Left renal pelvis (tissue), 4 donors: ENCODE data around the gene POU6F2. TPM values are rescaled to one million over a fixed set of nuclear protein-coding genes. Genes with fewer than 3 reads are reported as not detected.
"Not testable (repeated sequence)": the region's sequence is repeated elsewhere in the genome, so short reads cannot be mapped to it uniquely, and the experiment has no call there.

Experiments
- DNase-seq, 4 donors: peaks; one replicate each; pipeline ENCODE4 v3.0.0-alpha.2; 2013; ENCODE audit warnings: low read depth in 4 of 4, low spot score in 3 of 4
- polyA plus RNA-seq, 4 donors: library from polyadenylated mRNA; unstranded; fragments of 120-200 nt; gene quantifications; one replicate each; pipeline ENCODE4 v1.2.1, GENCODE V29; 2013; ENCODE audit not compliant: insufficient read length in 4 of 4

The POU6F2 gene
- polyA plus RNA-seq, 4 donors, result 0.03 to 0.33 (median 0.15) TPM

- no peak for DNase-seq
Measured at GRCh38 chr7:39295796-39296195, 318.1 kb downstream of the POU6F2 start.

DNA sequence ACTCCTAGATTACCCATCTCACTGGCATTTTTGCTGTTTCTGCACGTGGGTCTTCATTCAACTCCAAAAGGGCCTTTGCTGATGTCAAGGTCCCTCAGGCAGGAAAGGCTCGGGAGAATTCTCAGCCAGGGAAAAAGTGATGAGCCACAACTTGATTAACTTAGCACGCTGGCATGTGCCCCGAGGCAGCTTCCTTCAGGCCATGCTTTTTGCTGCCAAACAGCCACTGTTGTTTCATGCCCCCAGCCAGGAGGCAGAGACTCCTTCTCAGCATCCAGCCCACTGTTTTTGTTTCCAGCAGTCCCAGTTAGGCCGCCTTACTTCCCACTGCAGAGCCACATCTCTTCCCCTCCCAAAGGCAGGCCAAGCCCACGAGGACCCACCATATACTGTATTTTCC lies 322.0 kb downstream of the POU6F2 start:
- no peak for DNase-seq

DNA sequence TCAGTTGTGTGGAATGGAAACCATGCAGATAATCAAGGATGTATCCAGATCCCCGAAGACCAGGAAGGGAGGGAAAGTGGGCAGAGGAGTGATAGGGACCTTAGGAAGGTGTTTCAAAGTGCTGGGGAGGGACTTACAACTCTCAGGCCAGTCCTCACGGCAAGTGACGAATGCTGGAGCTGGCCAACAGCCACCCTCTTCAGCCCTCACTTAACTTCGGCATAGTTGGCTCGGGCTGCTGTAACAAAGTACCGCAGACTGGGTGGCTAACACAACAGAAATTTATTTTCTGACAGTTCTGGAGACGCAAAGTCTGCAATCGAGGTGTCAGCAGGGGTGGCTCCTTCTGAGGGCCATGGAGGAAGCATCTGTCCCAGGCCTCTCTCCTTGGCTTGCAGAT lies 322.6 kb downstream of the POU6F2 start:
- no peak for DNase-seq

GRCh38 chr7:39301543-39301942 lies 323.8 kb downstream of the POU6F2 start:
- DNase-seq, result no peak

DNA sequence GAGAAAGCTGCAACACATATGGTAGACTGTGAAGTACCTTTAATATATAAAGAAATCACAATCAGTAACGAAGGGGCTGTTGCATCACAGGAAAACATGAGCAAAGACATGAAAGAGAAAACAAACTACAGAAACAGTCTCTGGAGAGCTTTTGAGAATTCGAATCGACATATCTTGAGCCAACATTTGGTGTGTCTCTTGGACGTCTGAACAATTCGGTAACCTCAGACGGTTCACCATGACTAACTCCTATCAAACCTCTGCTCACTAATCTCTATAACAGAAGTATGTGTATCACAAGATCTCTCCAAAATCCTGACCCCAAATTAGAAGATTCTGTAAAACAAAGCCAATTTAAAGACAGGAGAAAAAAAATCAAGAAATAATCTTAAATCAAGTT lies 326.5 kb downstream of the POU6F2 start:
- no peak for DNase-seq

DNA sequence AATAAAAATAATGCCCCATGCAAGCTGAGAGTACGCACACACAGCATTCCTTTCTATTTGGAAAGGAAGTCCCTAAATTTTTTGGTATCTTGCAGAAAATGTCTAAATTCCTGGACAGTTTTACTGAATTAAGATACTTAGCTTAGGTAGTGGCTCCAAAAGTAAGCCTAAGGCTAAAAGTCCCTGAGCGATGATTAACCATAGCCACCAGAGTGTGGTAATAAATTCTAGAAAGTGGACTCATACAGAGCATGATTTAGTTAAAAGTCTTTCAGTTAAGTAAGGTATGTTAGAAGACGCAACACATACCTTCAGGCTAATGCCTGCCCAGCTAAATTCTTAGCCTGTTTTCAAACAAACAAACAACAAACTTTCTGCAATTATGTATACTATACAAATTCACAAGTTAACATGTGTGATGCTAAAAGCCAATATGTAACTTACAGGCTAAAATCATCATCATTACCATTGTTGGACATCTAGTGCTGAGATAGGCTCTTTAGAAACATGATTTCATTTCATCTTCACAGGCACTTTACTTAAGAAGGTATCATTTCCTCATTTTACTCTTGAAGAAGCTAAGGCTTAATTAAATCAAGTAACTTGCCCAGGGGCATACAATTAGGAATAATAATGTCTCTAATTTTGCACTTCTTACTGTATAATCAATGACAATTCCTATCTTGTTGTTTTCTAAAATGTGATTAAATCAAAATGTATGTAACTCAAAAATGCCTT lies 327.1 kb downstream of the POU6F2 start:
- no peak for DNase-seq

DNA sequence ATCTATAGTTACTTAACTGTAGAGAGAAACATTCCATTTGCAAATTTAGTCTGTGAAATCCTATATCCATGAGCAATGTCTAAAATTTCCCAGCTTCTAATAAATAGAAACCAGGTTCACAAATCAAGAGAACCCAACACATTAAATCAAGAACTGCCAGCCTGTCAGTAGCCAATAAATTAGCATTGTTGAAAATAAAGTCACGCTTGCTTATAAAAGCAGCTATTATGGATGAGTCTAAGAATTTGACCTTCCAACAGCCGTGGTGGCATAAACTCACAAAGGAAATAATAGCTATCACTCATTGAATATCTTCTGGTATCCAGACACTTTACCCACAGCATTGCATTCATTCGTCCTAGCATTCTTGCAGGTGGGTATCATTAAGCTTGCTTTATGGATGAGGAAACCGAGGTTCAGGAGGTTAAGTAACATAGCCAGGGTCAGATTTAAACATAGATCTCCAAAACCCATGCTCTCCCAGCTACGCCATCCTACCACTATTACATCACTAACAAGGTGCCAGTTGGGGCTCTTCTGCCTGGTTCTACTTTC lies 328.4 kb downstream of the POU6F2 start:
- DNase-seq, result no peak

DNA sequence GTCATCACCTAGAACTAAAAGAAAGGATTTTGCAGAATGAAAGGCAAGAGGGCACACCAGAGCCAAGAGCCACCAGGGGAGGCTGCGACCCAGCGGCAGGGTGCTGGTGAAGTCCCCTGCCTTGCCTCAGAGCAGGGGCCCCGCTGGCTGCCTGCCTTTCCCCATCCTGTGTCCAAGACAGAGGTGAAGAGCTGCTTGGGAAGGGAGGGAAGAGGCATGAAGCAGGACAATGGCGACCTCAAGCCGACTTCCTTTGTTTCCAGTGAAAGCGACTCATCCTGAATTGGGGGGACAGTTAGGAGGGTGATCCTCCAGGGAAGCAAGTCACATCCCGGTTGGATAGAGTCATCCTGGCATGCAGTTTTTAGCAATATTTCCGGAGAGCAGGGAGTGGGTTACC lies 333.0 kb downstream of the POU6F2 start:
- no peak for DNase-seq

GRCh38 chr7:39312254-39312989 lies 334.7 kb downstream of the POU6F2 start:
- no peak for DNase-seq

DNA sequence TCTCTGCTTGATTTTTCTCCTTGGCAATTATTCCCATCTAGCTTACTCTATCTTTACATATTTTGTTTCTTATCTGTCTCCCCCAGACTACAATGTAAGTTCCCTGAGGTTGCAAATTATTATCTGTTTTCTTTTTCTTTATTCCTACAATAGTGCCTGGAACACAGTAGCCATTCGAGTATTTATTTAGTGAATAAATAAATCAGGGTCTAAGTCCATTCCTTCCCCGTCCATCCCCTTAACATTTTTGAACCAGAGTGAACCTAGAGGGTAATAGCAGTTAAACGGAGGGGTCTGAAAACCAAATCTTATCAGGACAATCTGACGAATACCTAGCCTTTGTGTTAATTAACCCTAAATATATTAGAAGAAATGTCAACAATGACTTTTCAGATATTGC lies 335.7 kb downstream of the POU6F2 start:
- no peak for DNase-seq

- peak in 3 of 4 donors; percentile 36 to 66 (median 56) for DNase-seq
Measured at GRCh38 chr7:39313974-39314373, 336.3 kb downstream of the POU6F2 start.

DNA sequence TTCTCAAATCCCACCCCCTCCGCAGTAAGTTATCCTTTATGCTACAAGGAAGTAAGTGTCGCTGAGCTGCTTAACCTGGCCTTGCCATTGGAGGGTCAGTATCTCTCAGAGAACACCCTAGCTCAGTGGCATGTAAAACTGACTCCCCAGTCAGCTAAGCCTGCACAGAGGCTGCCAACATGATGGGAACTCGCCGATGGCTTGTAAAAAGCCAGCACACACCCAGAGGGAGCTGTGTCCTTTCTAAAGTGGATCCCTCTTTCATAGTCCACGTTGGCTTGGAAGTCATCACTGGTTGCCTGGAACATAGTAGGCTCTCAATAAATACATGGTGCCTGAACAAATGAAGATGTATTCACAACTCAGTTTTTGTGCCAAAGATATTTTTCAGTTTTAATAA lies 339.4 kb downstream of the POU6F2 start:
- DNase-seq, result no peak

DNA sequence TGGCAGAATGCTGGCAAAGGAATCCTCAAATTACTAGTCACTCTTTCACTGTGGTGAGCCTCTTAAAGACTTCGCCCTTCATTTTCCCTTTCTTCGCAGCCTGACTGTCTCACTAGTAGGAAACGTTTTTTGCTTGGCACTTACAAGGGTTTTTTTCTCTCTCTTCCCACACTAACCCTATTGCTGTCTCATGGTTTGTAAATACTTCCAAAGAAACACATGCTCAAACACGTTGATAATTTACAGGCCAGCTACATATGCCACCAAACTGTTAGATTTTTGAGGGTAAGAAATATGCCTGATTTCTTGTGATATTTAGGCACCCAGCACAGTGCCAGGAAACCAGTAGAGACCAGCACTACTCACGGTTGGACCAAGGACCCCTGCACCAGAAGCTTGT lies 340.2 kb downstream of the POU6F2 start:
- no peak for DNase-seq

GRCh38 chr7:39321245-39321644 lies 343.5 kb downstream of the POU6F2 start:
- DNase-seq, result no peak

DNA sequence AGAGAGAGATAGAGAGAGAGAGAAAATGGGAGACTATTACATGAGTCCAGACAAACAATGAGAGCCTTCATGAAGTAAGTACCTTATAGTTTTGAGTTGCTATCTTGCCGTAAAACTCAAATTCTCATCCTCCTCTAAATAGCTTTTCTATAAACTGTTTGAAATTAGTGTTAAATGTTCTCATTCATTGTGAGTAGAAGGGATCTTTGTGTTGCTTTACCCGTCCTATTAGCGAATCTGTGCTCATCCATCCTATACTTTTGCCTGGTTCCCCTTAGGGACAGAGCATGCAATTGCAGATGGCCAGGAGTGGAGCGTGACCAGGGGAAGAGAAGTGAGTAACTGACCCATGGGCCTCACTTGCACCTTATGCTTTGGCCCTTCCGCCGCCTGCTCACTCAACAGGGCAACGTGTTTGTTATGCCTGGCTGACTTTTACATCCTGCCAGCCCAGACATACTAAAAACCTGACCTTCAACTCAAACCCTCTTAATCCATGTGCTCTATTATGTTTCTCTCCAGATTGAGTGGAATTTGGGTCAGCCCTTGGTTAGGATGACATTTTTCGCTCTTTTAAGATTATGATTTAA lies 344.3 kb downstream of the POU6F2 start:
- peak in 1 of 4 donors; percentile 19 for DNase-seq

DNA sequence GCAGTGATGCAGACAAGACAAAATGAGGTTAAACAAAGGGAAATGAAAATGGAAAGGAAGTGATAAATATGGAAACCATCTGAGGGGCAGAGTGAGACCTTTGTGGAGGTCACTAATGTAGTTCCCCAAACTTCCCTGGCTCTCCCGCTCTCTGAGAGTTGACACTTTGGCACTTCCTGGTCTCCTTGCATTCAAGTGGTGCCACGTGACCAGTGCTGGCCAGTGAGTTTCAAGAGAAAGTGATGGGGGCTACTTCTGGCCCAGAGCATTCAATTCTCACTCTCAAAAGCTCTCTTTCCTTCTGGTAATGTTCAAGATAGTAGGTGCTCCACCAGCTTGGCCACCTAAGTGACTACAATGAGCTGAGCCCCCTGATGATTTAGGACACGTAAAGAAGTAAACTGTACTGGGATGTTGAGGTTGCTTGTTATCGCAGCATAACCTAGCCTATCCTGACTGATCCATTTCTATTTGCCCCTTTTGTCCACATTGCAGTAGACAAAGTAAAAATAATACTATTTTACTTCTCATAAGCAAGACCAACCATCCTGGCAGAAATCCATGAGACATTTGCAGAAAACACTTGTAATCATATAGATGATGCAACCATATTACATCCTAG lies 346.5 kb downstream of the POU6F2 start:
- DNase-seq, result no peak

DNA sequence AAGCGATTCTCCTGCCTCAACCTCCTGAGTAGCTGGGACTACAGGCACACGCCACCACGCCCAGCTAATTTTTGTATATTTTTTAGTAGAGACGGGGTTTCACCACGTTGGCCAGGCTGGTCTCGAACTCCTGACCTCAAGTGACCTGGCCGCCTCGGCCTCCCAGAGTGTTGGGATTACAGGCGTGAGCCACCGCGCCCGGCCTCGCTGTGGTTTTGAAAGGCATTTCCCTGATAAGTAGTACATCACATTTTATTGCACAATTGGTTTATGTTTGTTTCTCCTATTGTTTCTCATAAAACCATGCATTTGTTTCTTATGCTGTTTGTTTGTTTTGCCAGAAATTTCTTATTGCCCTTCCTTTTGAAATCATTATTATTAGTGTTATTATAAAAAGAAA lies 353.9 kb downstream of the POU6F2 start:
- not testable (repeated sequence) for DNase-seq

GRCh38 chr7:39332142-39332541 lies 354.4 kb downstream of the POU6F2 start:
- no peak for DNase-seq

GRCh38 chr7:39333701-39334100 lies 356.0 kb downstream of the POU6F2 start:
- DNase-seq, result no peak

GRCh38 chr7:39336442-39336841 lies 358.7 kb downstream of the POU6F2 start:
- no peak for DNase-seq

DNA sequence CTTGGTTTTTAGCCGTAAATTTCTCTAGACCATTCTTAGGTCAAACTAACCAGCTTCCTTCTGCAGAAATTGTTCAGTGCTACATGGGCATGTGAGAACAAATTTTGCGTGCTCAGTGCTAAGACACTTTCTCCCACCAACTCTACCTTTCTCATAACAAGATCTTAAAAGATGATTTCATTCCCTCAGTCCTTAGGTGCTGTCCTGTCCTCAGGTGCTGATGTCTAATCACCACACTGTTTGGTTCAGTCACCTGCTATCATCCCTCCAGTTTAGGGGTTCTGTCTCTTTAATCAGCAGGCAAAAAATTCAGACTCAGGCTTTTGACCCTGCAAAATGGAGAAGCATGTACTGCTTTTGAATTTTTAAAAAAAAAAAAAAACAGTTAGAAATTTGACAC lies 361.0 kb downstream of the POU6F2 start:
- DNase-seq, result no peak
